ENCODE results near the gene DGAT2L6.

DNA sequence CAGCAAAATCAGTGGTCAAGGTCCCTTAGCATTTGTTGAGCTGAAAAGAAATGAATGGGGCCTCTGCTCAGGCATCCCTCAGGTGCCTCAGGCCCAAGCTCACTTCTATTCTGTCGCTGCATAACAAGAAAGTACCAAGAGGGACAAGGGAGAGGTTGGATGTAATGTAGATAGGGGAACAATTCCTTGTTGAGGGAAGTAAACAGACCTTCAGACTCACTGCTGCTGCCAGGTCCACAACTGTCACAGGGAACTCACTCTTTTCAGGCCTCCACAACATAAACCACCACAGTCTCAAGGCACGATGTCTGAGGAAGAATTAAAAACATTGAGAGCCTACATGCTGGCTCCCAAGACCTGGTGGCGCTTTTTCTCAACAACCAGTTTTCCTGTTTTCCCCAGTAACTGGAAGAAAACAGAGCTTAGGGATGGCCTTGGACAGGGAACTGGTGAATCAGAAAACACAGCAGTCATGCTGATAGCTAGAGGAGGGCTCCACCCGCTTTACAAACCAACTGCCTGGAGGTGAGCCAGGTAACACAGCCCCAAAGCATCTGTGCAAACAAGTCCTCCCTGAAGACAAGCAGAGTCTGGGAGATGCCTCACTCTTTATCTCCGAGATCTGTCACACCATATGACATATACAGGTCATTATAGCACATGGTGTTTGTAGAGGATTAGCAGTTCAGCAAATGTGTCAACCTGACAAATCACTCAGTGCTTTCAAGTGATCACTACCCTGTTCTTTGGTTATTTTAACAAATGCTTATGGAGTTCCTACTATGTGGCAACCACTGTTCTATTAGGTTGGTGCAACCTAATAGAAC lies 42.9 kb downstream of the DGAT2L6 start:
- no peak for TF ChIP-seq POLR2A (IDR thresholded peaks at IDR 0.05)
- TF ChIP-seq, protein P1, sequence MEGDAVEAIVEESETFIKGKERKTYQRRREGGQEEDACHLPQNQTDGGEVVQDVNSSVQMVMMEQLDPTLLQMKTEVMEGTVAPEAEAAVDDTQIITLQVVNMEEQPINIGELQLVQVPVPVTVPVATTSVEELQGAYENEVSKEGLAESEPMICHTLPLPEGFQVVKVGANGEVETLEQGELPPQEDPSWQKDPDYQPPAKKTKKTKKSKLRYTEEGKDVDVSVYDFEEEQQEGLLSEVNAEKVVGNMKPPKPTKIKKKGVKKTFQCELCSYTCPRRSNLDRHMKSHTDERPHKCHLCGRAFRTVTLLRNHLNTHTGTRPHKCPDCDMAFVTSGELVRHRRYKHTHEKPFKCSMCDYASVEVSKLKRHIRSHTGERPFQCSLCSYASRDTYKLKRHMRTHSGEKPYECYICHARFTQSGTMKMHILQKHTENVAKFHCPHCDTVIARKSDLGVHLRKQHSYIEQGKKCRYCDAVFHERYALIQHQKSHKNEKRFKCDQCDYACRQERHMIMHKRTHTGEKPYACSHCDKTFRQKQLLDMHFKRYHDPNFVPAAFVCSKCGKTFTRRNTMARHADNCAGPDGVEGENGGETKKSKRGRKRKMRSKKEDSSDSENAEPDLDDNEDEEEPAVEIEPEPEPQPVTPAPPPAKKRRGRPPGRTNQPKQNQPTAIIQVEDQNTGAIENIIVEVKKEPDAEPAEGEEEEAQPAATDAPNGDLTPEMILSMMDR (IDR thresholded peaks at IDR 0.05): no peak

Data from thyroid gland (tissue), 4 donors.